ENCODE measurements around the gene GRM7. TPM values are rescaled to one million over a fixed set of nuclear protein-coding genes. Genes with fewer than 3 reads are reported as not detected.

The GRM7 gene
- total RNA-seq (not detected), total RNA-seq (0 to 0.08 (median 0) reads per million in 172 experiments)
- polyA plus RNA-seq (2013, experiment 1 of 2) = not detected
- not detected for polyA plus RNA-seq (2013, experiment 2 of 2)

DNA sequence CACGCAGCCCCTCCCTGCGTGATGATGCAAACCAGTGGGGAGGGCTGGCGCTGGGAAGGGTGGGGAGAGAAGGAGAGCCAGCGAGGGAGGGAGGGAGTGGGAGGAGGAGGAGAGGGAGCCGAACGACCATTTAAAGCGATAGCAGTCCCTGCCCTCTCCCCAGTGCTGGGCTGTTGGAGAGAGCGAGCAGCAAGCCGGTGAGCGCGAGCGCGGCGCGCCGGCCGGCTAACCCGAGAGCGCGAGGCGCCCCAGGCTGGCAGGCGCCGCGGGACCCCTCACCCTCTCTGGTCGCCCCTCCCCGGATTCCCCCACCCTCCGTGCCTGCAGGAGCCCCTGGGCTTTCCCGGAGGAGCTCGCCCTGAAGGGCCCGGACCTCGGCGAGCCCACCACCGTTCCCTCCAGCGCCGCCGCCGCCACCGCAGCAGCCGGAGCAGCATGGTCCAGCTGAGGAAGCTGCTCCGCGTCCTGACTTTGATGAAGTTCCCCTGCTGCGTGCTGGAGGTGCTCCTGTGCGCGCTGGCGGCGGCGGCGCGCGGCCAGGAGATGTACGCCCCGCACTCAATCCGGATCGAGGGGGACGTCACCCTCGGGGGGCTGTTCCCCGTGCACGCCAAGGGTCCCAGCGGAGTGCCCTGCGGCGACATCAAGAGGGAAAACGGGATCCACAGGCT is at the start of gene GRM7:
TSS of gene GRM7 (plus strand) at position 162 of the 671 bp plus-strand sequence.
- intact Hi-C loops (cut with DNase I, micrococcal nuclease) = no loop called here
- Histone ChIP-seq H3K9me3 (ENCODE audit: control insufficient read depth in 1 of 2, insufficient read depth in 1 of 2, low read length in 2 of 2) (peaks cover 0 to 23% of the 10 kb centered on the region in 2 experiments), H3K36me3 (ENCODE audit: insufficient read depth, low read length) (no peaks in the 10 kb centered on the region), H3K4me1 (ENCODE audit: insufficient read depth, low read length) (no peaks in the 10 kb centered on the region), H3K4me3 (ENCODE audit: low read length) (no peak within 1 kb of the TSS), H3K27me3 (ENCODE audit: control insufficient read depth in 1 of 2, insufficient read depth in 2 of 2, low read length in 2 of 2) (peaks cover 8 to 16% of the 10 kb centered on the region in 2 experiments), H3K27ac (ENCODE audit: low read depth in 1 of 2, low read length in 2 of 2) (no peak within 1 kb of the TSS)
- Mint-ChIP-seq H3K36me3 (ENCODE audit: low read depth) (no peaks in the 10 kb centered on the region), H3K4me3 (no peak within 1 kb of the TSS), H3K27me3 (peaks cover 63% of the 10 kb centered on the region), H3K9me3 (peaks cover 2% of the 10 kb centered on the region), H3K4me1 (ENCODE audit: low read depth) (no peaks in the 10 kb centered on the region), H3K27ac (no peak within 1 kb of the TSS)
- CTCF ChIA-PET = no interaction called here
- TF ChIP-seq CTCF (IDR thresholded peaks at IDR 0.05) = no peak
- POLR2A ChIA-PET = no interaction called here
- ATAC-seq (ENCODE audit: poor library complexity) = no peak
- no peak for DNase-seq

GRCh38 chr3:6821411-6821810 is 39.5 kb upstream of the GRM7 start:
- no peaks in the 10 kb centered on the region for H3K4me1 ChIP-seq (ENCODE audit: insufficient read depth, low read length)
- H3K9me3 ChIP-seq (ENCODE audit: control insufficient read depth in 1 of 2, insufficient read depth in 1 of 2, low read length in 2 of 2) = no peaks in the 10 kb centered on the region
- Mint-ChIP-seq H3K9me3 (peaks cover 2% of the 10 kb centered on the region), H3K36me3 (ENCODE audit: low read depth) (no peaks in the 10 kb centered on the region), H3K27ac (no peak overlapping the region), H3K27me3 (no peaks in the 10 kb centered on the region), H3K4me1 (ENCODE audit: low read depth) (no peaks in the 10 kb centered on the region), H3K4me3 (no peak overlapping the region)
- H3K27ac ChIP-seq (ENCODE audit: low read depth in 1 of 2, low read length in 2 of 2) = no peak overlapping the region
- DNase-seq = no peak
- intact Hi-C loops (cut with DNase I, micrococcal nuclease) = no loop called here
- H3K36me3 ChIP-seq (ENCODE audit: insufficient read depth, low read length) = no peaks in the 10 kb centered on the region
- H3K27me3 ChIP-seq (ENCODE audit: control insufficient read depth in 1 of 2, insufficient read depth in 2 of 2, low read length in 2 of 2) = no peaks in the 10 kb centered on the region
- H3K4me3 ChIP-seq (ENCODE audit: low read length) = no peak overlapping the region
- ChIA-PET CTCF (no interaction called here), POLR2A (no interaction called here)
- no peak for TF ChIP-seq CTCF (IDR thresholded peaks at IDR 0.05)
- no peak for ATAC-seq (ENCODE audit: poor library complexity)

- no peak overlapping the region for H3K27ac Mint-ChIP-seq
- H3K9me3 Mint-ChIP-seq = peaks cover 5% of the 10 kb centered on the region
- H3K36me3 Mint-ChIP-seq (ENCODE audit: low read depth) = no peaks in the 10 kb centered on the region
- H3K4me3 ChIP-seq (ENCODE audit: low read length) = no peak overlapping the region
- H3K36me3 ChIP-seq (ENCODE audit: insufficient read depth, low read length) = no peaks in the 10 kb centered on the region
- DNase-seq = no peak
- no peaks in the 10 kb centered on the region for H3K27me3 Mint-ChIP-seq
- ATAC-seq (ENCODE audit: poor library complexity) = no peak
- H3K4me1 Mint-ChIP-seq (ENCODE audit: low read depth) = no peaks in the 10 kb centered on the region
- no peak for TF ChIP-seq CTCF (IDR thresholded peaks at IDR 0.05)
- no peak overlapping the region for H3K27ac ChIP-seq (ENCODE audit: low read depth in 1 of 2, low read length in 2 of 2)
- intact Hi-C loops (cut with DNase I, micrococcal nuclease) = no loop called here
- ChIA-PET CTCF (no interaction called here), POLR2A (no interaction called here)
- H3K4me3 Mint-ChIP-seq = no peak overlapping the region
- no peaks in the 10 kb centered on the region for H3K9me3 ChIP-seq (ENCODE audit: control insufficient read depth in 1 of 2, insufficient read depth in 1 of 2, low read length in 2 of 2)
- H3K4me1 ChIP-seq (ENCODE audit: insufficient read depth, low read length) = no peaks in the 10 kb centered on the region
- H3K27me3 ChIP-seq (ENCODE audit: control insufficient read depth in 1 of 2, insufficient read depth in 2 of 2, low read length in 2 of 2) = no peaks in the 10 kb centered on the region
Measured at GRCh38 chr3:6825524-6825923, 35.4 kb upstream of the GRM7 start.
